GM12873 (cell line): Measurements from ENCODE around the gene CCDC121.

Experiments
- TF ChIP-seq, protein P1 (sequence below): IDR thresholded peaks from 2 replicates; pipeline ENCODE4 v1.5.1; 2012; ENCODE audit warnings: low read depth, mild to moderate bottlenecking, moderate library complexity, low read length, control low read depth; ENCODE audit not compliant: insufficient read depth; ENCODE audit errors: missing control alignments

CCDC121 gene

DNA sequence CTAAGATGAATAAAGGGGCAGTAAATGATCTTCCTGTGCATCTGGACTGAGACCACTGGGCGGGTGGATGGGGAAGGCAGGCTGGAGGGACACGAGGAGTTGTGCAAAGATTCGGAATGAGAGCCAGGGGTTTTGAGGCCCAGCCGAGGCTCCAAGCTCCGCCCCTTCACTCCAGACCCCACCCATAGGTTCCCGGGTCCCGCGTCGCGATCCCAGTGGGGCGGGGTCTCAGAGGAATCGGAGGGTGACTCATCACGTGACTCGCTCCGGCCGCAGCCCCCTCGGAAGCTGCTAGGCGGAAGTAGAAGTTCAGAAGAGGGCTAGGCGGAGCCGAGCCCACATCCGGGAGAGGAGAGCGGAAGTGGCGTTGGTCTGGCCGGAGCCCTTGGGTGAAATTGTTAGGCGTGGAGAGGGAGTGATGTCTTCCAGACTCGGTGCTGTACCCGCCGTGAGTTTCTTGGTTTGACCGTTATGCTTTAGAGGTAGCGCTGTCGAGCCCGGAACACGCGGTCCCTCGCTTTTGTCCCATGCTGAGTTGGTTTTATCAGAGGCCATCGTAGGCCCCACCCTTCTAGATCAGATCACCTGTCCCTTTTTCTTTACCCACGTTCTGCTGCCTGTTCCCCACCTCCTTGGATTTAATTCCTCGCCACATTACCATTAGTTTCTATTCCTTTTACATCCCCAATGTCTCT is 46.0 kb downstream of the CCDC121 start, which contains the start of gene ZNF512:
TSS of gene ZNF512 (plus strand) at position 348 of the 695 bp plus-strand sequence. CDS start at position 419, 71 bp downstream.
- TF ChIP-seq, protein P1, sequence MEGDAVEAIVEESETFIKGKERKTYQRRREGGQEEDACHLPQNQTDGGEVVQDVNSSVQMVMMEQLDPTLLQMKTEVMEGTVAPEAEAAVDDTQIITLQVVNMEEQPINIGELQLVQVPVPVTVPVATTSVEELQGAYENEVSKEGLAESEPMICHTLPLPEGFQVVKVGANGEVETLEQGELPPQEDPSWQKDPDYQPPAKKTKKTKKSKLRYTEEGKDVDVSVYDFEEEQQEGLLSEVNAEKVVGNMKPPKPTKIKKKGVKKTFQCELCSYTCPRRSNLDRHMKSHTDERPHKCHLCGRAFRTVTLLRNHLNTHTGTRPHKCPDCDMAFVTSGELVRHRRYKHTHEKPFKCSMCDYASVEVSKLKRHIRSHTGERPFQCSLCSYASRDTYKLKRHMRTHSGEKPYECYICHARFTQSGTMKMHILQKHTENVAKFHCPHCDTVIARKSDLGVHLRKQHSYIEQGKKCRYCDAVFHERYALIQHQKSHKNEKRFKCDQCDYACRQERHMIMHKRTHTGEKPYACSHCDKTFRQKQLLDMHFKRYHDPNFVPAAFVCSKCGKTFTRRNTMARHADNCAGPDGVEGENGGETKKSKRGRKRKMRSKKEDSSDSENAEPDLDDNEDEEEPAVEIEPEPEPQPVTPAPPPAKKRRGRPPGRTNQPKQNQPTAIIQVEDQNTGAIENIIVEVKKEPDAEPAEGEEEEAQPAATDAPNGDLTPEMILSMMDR, result no peak

GRCh38 chr2:27582129-27582694 is 46.6 kb downstream of the CCDC121 start:
- TF ChIP-seq, protein P1, result no peak

- TF ChIP-seq, protein P1, result no peak
These were observed 47.2 kb downstream of the CCDC121 start for GRCh38 chr2:27581417-27582128.
